HL-60 (cell line): Measurements from ENCODE around the gene DLG1.
A peak's percentile ranks its signal among the peaks of the same experiment; 100 is the strongest.

Source experiments
- DNase-seq, 2 experiments: peaks; one replicate each; pipeline ENCODE4 v3.0.0-alpha.2; 2010 to 2020; ENCODE audit warnings: low read depth in 1 of 2, low spot score in 1 of 2
- H3K27ac ChIP-seq: fragments of 250-450 bp; sonication (Bioruptor Pico); replicated peaks from 2 replicates; pipeline ENCODE4 v1.5.1; 2020; ENCODE audit warnings: mild to moderate bottlenecking, moderate library complexity
- H3K27me3 ChIP-seq: fragments of 250-450 bp; sonication (Bioruptor Pico); 2 replicates; pipeline ENCODE4 v1.5.1; 2021; ENCODE audit warnings: mild to moderate bottlenecking, moderate library complexity; ENCODE audit not compliant: insufficient read depth, poor library complexity, severe bottlenecking
- H3K4me3 ChIP-seq: replicated peaks from 2 replicates; pipeline ENCODE4 v1.5.1; 2011; ENCODE audit warnings: mild to moderate bottlenecking, control low read depth, low read length; ENCODE audit not compliant: insufficient read depth
- CTCF ChIP-seq: IDR thresholded peaks from one replicate; pipeline ENCODE4 v1.5.1; 2011; ENCODE audit warnings: low read length, control low read depth, inconsistent platforms; ENCODE audit not compliant: insufficient read depth
- GABPA ChIP-seq: IDR thresholded peaks from 2 replicates; pipeline ENCODE4 v1.6.1; 2012; ENCODE audit warnings: low read depth
- POLR2AphosphoS5 ChIP-seq: IDR thresholded peaks from 2 replicates; pipeline ENCODE4 v1.6.1; 2012; ENCODE audit warnings: low read depth
- REST ChIP-seq: IDR thresholded peaks from 2 replicates; pipeline ENCODE4 v1.6.1; 2012; ENCODE audit warnings: low read depth; ENCODE audit not compliant: insufficient replicate concordance
- SPI1 ChIP-seq: IDR thresholded peaks from 2 replicates; pipeline ENCODE4 v1.6.1; 2012; ENCODE audit warnings: low read depth, mild to moderate bottlenecking, borderline replicate concordance

DLG1 gene

GRCh38 chr3:197302033-197302432 is 3.6 kb upstream of the DLG1 start:
- Histone ChIP-seq H3K27me3 (peaks cover 4% of the 10 kb centered on the region), H3K4me3 (no peak overlapping the region), H3K27ac (no peak overlapping the region)
- DNase-seq: no peak
- TF ChIP-seq CTCF (no peak), SPI1 (no peak), POLR2AphosphoS5 (no peak), GABPA (no peak), REST (no peak)

GRCh38 chr3:197300361-197300760 is 1.9 kb upstream of the DLG1 start:
- H3K27me3 ChIP-seq: peaks cover 4% of the 10 kb centered on the region
- no peak overlapping the region for H3K27ac ChIP-seq
- TF ChIP-seq CTCF (no peak), POLR2AphosphoS5 (no peak), REST (no peak)

GRCh38 chr3:197298945-197299854 is 788 bp upstream of the DLG1 start:
- Histone ChIP-seq H3K4me3 (peak overlapping the region; percentile 96), H3K27ac (no peak overlapping the region), H3K27me3 (peaks cover 4% of the 10 kb centered on the region)
- DNase-seq: no peak
- TF ChIP-seq POLR2AphosphoS5 (no peak), CTCF (no peak), GABPA (no peak), SPI1 (no peak), REST (no peak)

More at GRCh38 chr3:197300361-197300760, 1.9 kb upstream of the DLG1 start:
- no peak overlapping the region for H3K4me3 ChIP-seq
- DNase-seq: no peak
